Panc1 (cell line): Measurements from ENCODE around the gene ST3GAL6. TPM values are rescaled to one million over a fixed set of nuclear protein-coding genes. Genes with fewer than 3 reads are reported as not detected.

ENCODE experiments used
- ATAC-seq: fragments of 200-7000 bp; cut with Tn5 transposase; 2 replicates; pipeline ENCODE4 v1.9.1; 2020; ENCODE audit warnings: mild to moderate bottlenecking, moderate library complexity
- BruUV-seq: library from RNA; stranded (reverse); fragments of 400-500 nt; replicated peaks from 2 replicates; lab custom pipeline; 2021; lab: Mats Ljungman, UMichigan
- CTCF ChIA-PET: fragments of 300-600 bp; sonication (Branson Sonifier 250); formaldehyde crosslinking; loops from one replicate; lab custom pipeline; 2022; ENCODE audit warnings: antibody characterized with exemption; lab: Charles Lee
- POLR2A ChIA-PET: fragments of 300-600 bp; sonication (Branson Sonifier 250); formaldehyde crosslinking; loops from one replicate; lab custom pipeline; 2022; ENCODE audit warnings: antibody characterized with exemption; lab: Charles Lee
- DNase-seq: peaks from one replicate; pipeline ENCODE4 v3.0.0-alpha.2; 2010; ENCODE audit warnings: low read depth, low spot score
- H3K27ac ChIP-seq: 2 replicates; pipeline ENCODE4 v1.5.1; 2011; ENCODE audit warnings: mild to moderate bottlenecking, low read length, inconsistent platforms
- H3K27me3 ChIP-seq: fragments of 200-500 bp; sonication (Bioruptor generic); 2 replicates; pipeline ENCODE4 v1.6.0; 2014; ENCODE audit warnings: low read length, inconsistent platforms; ENCODE audit not compliant: control insufficient read depth, insufficient read depth
- H3K36me3 ChIP-seq: fragments of 200-500 bp; sonication (Bioruptor generic); 2 replicates; pipeline ENCODE4 v1.5.1; 2014; ENCODE audit warnings: inconsistent platforms, mild to moderate bottlenecking, low read length, moderate library complexity; ENCODE audit not compliant: control insufficient read depth, insufficient read depth
- H3K4me1 ChIP-seq: 2 replicates; pipeline ENCODE4 v1.5.1; 2011; ENCODE audit warnings: inconsistent platforms, mild to moderate bottlenecking, low read length, moderate library complexity; ENCODE audit not compliant: control insufficient read depth, insufficient read depth
- H3K4me3 ChIP-seq, 2 experiments: 2 replicates each; pipeline ENCODE4 v1.5.1; 2011 to 2012; ENCODE audit warnings: low read depth in 2 of 2, low read length in 2 of 2, mild to moderate bottlenecking in 2 of 2, inconsistent platforms in 1 of 2, moderate library complexity in 1 of 2
- H3K9me3 ChIP-seq: fragments of 200-500 bp; sonication (Bioruptor generic); 2 replicates; pipeline ENCODE4 v1.5.1; 2014; ENCODE audit warnings: low read depth, mild to moderate bottlenecking, inconsistent platforms, low read length, moderate library complexity; ENCODE audit not compliant: control insufficient read depth, insufficient read depth
- CTCF ChIP-seq: fragments of 450-650 bp; IDR thresholded peaks from 2 replicates; pipeline ENCODE4 v1.5.1; 2017; ENCODE audit warnings: mild to moderate bottlenecking
- POLR2AphosphoS5 ChIP-seq: IDR thresholded peaks from 2 replicates; pipeline ENCODE4 v1.6.1; 2012; ENCODE audit warnings: mild to moderate bottlenecking, low read depth, low read length, moderate library complexity
- SIN3A ChIP-seq: IDR thresholded peaks from 2 replicates; pipeline ENCODE4 v1.6.1; 2012; ENCODE audit warnings: low read depth, mild to moderate bottlenecking, low read length, moderate library complexity, borderline replicate concordance; ENCODE audit not compliant: insufficient read depth
- TCF7L2 ChIP-seq: IDR thresholded peaks from 2 replicates; pipeline ENCODE4 v1.6.1; 2011; ENCODE audit warnings: mild to moderate bottlenecking, low read depth, low read length, inconsistent platforms
- in situ Hi-C: cut with HindIII; loops from 2 replicates; pipeline ENCODE4 v1.10.0; 2016; ENCODE audit warnings: low sequenced_read_pairs, low pct_unique_long_range_greater_than_20kb
- intact Hi-C: fragments of 100-400 bp; cut with micrococcal nuclease; formaldehyde crosslinking; loops from one replicate; pipeline ENCODE4 v1.10.0; 2022; ENCODE audit not compliant: unreplicated experiment
- total RNA-seq: library from RNA; stranded (reverse); gene quantifications from one replicate; pipeline ENCODE4 v1.2.1, GENCODE V29; 2021; ENCODE audit not compliant: unreplicated experiment
- TF ChIP-seq, protein P1 (sequence below), 2 experiments: IDR thresholded peaks; 2 replicates each; pipeline ENCODE4 v1.6.1; 2011 to 2012; ENCODE audit warnings: low read depth in 2 of 2, control low read depth in 1 of 2, low read length in 1 of 2, mild to moderate bottlenecking in 1 of 2, moderate library complexity in 1 of 2; ENCODE audit not compliant: insufficient read depth in 1 of 2

Gene ST3GAL6
- total RNA-seq, 1 experiment from 2014 or later, result 0.15 TPM

- no peaks in the 10 kb centered on the region for H3K36me3 ChIP-seq
- intact Hi-C loops (no loop called here), in situ Hi-C loops (no loop called here)
- H3K9me3 ChIP-seq, result no peaks in the 10 kb centered on the region
- H3K4me1 ChIP-seq, result no peaks in the 10 kb centered on the region
- no peak overlapping the region for H3K27ac ChIP-seq
- no TSS peak for BruUV-seq
- H3K4me3 ChIP-seq, result no peak overlapping the region
- ATAC-seq (no peak), DNase-seq (no peak)
- H3K27me3 ChIP-seq, result no peaks in the 10 kb centered on the region
- CTCF ChIA-PET, result no interaction called here
- TF ChIP-seq TCF7L2 (no peak), POLR2AphosphoS5 (no peak), CTCF (no peak), SIN3A (no peak)
- TF ChIP-seq, protein P1, sequence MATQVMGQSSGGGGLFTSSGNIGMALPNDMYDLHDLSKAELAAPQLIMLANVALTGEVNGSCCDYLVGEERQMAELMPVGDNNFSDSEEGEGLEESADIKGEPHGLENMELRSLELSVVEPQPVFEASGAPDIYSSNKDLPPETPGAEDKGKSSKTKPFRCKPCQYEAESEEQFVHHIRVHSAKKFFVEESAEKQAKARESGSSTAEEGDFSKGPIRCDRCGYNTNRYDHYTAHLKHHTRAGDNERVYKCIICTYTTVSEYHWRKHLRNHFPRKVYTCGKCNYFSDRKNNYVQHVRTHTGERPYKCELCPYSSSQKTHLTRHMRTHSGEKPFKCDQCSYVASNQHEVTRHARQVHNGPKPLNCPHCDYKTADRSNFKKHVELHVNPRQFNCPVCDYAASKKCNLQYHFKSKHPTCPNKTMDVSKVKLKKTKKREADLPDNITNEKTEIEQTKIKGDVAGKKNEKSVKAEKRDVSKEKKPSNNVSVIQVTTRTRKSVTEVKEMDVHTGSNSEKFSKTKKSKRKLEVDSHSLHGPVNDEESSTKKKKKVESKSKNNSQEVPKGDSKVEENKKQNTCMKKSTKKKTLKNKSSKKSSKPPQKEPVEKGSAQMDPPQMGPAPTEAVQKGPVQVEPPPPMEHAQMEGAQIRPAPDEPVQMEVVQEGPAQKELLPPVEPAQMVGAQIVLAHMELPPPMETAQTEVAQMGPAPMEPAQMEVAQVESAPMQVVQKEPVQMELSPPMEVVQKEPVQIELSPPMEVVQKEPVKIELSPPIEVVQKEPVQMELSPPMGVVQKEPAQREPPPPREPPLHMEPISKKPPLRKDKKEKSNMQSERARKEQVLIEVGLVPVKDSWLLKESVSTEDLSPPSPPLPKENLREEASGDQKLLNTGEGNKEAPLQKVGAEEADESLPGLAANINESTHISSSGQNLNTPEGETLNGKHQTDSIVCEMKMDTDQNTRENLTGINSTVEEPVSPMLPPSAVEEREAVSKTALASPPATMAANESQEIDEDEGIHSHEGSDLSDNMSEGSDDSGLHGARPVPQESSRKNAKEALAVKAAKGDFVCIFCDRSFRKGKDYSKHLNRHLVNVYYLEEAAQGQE (IDR thresholded peaks at IDR 0.05; ENCODE audit: insufficient read depth in 1 of 2, low read depth in 2 of 2, low read length in 1 of 2), result no peak
- POLR2A ChIA-PET, result no interaction called here
Observed at GRCh38 chr3:98824256-98824655, 61.1 kb downstream of the ST3GAL6 start.

DNA sequence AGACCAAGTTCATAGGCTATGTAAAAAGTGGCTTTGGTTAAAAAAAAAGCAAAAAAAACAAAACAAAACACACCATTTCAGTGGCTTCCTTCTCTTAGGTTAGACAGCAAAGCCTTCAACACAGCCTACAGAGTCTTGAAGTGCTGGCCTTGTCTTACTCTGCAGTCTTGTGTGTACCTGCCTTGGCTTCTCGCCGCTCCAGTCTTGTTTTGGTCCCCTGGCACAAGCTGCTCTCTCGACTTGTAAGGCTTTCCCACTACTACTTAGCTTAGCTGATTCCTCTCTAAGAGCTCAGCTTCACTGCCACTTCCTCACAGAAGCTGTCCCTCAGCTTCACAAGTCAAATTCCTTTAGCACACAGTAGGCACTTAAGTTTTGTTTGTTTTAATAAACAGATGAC lies 63.0 kb downstream of the ST3GAL6 start:
- intact Hi-C loops, result no loop called here
- CTCF ChIA-PET, result interaction anchor here (0.6 kb wide), 1 partner anchor 168 kb away, joined by 3 read pairs; no protein-coding TSS in a partner anchor
- BruUV-seq, result no TSS peak
- no peak overlapping the region for H3K4me3 ChIP-seq
- no peak overlapping the region for H3K27ac ChIP-seq
- H3K27me3 ChIP-seq, result no peaks in the 10 kb centered on the region
- DNase-seq (no peak), ATAC-seq (no peak)
- H3K4me1 ChIP-seq, result no peaks in the 10 kb centered on the region
- H3K9me3 ChIP-seq, result no peaks in the 10 kb centered on the region
- in situ Hi-C loops, result no loop called here
- no peaks in the 10 kb centered on the region for H3K36me3 ChIP-seq
- POLR2A ChIA-PET, result interaction anchor here (0.6 kb wide), 1 partner anchor 74 kb away, joined by 3 read pairs; no protein-coding TSS in a partner anchor
- no peak for TF ChIP-seq CTCF
- TF ChIP-seq, protein P1 (IDR thresholded peaks at IDR 0.05; ENCODE audit: insufficient read depth in 1 of 2, low read depth in 2 of 2, low read length in 1 of 2), result no peak
- no peak for TF ChIP-seq POLR2AphosphoS5
- no peak for TF ChIP-seq TCF7L2
- TF ChIP-seq SIN3A, result no peak
